NCI-H146 treated with DMSO at 0.1 percent for 48 hours (cell line): Measurements from ENCODE around the gene OSBPL1A.

Source experiments
- DNase-seq: peaks from one replicate; lab custom pipeline; 2025; ENCODE audit not compliant: unreplicated experiment; lab: John Stamatoyannopoulos, UW

OSBPL1A gene

GRCh38 chr18:24344509-24344908 lies 53.1 kb downstream of the OSBPL1A start:
- no peak for DNase-seq

GRCh38 chr18:24342347-24342746 lies 55.3 kb downstream of the OSBPL1A start:
- DNase-seq = no peak

GRCh38 chr18:24341361-24341760 lies 56.3 kb downstream of the OSBPL1A start:
- no peak for DNase-seq

- no peak for DNase-seq
Measured at GRCh38 chr18:24333084-24333483, 64.5 kb downstream of the OSBPL1A start.

- DNase-seq = no peak
Measured at GRCh38 chr18:24326211-24326610, 71.4 kb downstream of the OSBPL1A start.

GRCh38 chr18:24322584-24323136 lies 75.0 kb downstream of the OSBPL1A start:
- DNase-seq = no peak

- DNase-seq = no peak
Measured at GRCh38 chr18:24321071-24321470, 76.6 kb downstream of the OSBPL1A start.

- DNase-seq = no peak
Measured at GRCh38 chr18:24319757-24320156, 77.9 kb downstream of the OSBPL1A start.

GRCh38 chr18:24317370-24317769 lies 80.3 kb downstream of the OSBPL1A start:
- no peak for DNase-seq

- no peak for DNase-seq
Measured at GRCh38 chr18:24315170-24315569, 82.5 kb downstream of the OSBPL1A start.

GRCh38 chr18:24306201-24306600 lies 91.4 kb downstream of the OSBPL1A start:
- no peak for DNase-seq

- no peak for DNase-seq
Measured at GRCh38 chr18:24300703-24301102, 96.9 kb downstream of the OSBPL1A start.

- no peak for DNase-seq
Measured at GRCh38 chr18:24296276-24296675, 101.3 kb downstream of the OSBPL1A start.

GRCh38 chr18:24293254-24293653 lies 104.4 kb downstream of the OSBPL1A start:
- DNase-seq = no peak

GRCh38 chr18:24278591-24278990 lies 119.0 kb downstream of the OSBPL1A start:
- DNase-seq = no peak

- no peak for DNase-seq
Measured at GRCh38 chr18:24277516-24278195, 120.0 kb downstream of the OSBPL1A start.

- peak; percentile 47 for DNase-seq
Measured at GRCh38 chr18:24276994-24277393, 120.6 kb downstream of the OSBPL1A start.

- no peak for DNase-seq
Measured at GRCh38 chr18:24274837-24275236, 122.8 kb downstream of the OSBPL1A start.

GRCh38 chr18:24273596-24273995 lies 124.0 kb downstream of the OSBPL1A start:
- no peak for DNase-seq

GRCh38 chr18:24272229-24272525 lies 125.4 kb downstream of the OSBPL1A start:
- no peak for DNase-seq

GRCh38 chr18:24271381-24272228 lies 126.0 kb downstream of the OSBPL1A start:
- DNase-seq = peak; percentile 84

GRCh38 chr18:24270937-24271380 lies 126.7 kb downstream of the OSBPL1A start:
- no peak for DNase-seq
